ENCODE results near the gene KIRREL2.

GRCh38 chr19:35869327-35870123 is 12.8 kb downstream of the KIRREL2 start:
- TF ChIP-seq, protein P1, sequence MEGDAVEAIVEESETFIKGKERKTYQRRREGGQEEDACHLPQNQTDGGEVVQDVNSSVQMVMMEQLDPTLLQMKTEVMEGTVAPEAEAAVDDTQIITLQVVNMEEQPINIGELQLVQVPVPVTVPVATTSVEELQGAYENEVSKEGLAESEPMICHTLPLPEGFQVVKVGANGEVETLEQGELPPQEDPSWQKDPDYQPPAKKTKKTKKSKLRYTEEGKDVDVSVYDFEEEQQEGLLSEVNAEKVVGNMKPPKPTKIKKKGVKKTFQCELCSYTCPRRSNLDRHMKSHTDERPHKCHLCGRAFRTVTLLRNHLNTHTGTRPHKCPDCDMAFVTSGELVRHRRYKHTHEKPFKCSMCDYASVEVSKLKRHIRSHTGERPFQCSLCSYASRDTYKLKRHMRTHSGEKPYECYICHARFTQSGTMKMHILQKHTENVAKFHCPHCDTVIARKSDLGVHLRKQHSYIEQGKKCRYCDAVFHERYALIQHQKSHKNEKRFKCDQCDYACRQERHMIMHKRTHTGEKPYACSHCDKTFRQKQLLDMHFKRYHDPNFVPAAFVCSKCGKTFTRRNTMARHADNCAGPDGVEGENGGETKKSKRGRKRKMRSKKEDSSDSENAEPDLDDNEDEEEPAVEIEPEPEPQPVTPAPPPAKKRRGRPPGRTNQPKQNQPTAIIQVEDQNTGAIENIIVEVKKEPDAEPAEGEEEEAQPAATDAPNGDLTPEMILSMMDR (conservative IDR thresholded peaks at IDR 0.05; ENCODE audit: low read length) = no peak
- TF ChIP-seq EZH2phosphoT487 (IDR thresholded peaks at IDR 0.05; ENCODE audit: borderline replicate concordance, low read depth, low read length) = no peak

Measured in OCI-LY7 (cell line).